ENCODE data around the gene ZNF630. TPM values are rescaled to one million over a fixed set of nuclear protein-coding genes. Genes with fewer than 3 reads are reported as not detected.
"Not testable (repeated sequence)": the region's sequence is repeated elsewhere in the genome, so short reads cannot be mapped to it uniquely, and the experiment has no call there.

ZNF630 gene
- total RNA-seq, 1 experiment from 2014 or later = 3.5 TPM

DNA sequence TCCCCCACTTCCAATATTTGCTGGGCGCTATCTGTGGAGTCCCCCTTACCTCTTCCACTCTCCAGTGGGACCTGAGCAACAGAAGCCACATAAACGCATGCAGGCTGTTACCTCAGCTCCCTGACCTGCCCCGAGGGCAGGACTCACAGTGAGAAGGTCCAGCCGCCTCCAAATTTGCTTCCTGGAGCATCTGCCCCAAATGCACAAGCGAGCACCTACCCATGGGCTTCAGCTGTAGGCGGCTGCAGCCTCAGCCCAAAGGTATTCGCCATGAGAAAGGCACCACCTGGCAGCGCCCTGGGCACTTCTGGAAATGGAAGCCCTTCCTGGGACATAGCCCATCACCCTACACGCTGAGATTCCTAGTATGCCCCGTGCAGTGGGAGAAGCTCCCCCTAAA is 41.2 kb downstream of the ZNF630 start:
- DNase-seq (ENCODE audit: low read depth) = no peak

GRCh38 chrX:48028091-48028490 is 43.3 kb downstream of the ZNF630 start:
- no peak for DNase-seq (ENCODE audit: low read depth)

GRCh38 chrX:48027545-48027944 is 43.9 kb downstream of the ZNF630 start:
- not testable (repeated sequence) for DNase-seq (ENCODE audit: low read depth)

DNA sequence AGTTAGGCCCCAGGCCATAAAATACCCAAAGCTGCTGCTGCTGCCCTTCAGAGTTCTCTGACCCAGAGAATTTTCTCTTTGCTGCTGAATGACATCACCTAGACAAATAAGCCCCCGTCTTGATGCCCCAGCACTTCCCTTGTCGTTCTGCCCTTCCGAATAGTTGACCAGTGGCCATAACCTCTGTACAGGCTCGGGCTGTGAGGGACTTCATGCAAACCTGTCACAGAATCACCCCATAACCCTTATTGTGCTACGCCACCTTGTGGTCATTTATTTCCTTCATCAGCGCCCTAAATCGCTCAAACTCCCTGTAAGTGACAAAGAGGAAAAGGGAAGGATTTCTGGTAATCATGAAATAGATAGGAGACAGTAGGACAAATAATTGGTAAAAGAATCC is 45.9 kb downstream of the ZNF630 start:
- DNase-seq (ENCODE audit: low read depth) = peak; percentile 74

GRCh38 chrX:48022738-48023137 is 48.7 kb downstream of the ZNF630 start:
- DNase-seq (ENCODE audit: low read depth) = no peak

DNA sequence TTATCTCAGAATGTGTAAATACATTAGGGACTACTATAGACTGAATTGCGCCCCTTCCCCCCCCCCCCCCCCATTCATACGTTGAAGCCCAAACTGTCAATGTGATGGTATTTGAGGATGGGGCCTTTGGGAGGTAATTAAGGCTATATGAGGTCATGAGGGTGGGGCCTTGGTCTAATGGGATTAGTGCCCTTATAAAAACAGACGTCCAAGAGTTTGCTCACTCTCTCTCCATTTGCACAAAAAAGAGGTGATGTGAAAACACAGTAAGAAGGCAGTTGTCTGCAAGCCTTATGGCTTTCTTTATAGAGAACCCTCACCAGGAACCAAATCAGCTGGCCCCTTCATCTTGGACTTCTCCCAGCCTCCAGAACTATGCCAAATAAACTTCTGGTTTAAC is 49.3 kb downstream of the ZNF630 start:
- DNase-seq (ENCODE audit: low read depth) = no peak

GRCh38 chrX:48021026-48021900 is 50.2 kb downstream of the ZNF630 start:
- peak; percentile 88 for DNase-seq (ENCODE audit: low read depth)

GRCh38 chrX:48020472-48020871 is 51.0 kb downstream of the ZNF630 start:
- DNase-seq (ENCODE audit: low read depth) = not testable (repeated sequence)

DNA sequence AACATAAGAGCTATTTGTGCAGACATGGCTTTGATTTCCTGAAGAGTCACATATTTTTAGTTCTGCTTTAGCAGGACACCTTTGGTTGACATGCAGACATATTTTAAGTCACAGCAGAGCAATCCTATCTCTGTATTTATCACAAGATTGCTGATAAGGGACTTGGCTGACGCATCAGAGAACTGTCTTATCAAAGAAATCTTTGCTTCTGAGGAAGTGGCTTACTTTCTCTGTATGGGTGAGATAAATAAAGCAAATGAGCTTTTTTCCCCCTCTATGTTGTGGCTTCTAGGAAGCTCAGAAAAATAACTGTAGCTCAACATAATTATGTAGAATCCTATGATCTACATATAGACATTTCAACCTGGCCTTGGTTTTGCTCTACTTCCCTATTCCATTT is 51.5 kb downstream of the ZNF630 start:
- DNase-seq (ENCODE audit: low read depth) = not testable (repeated sequence)

- not testable (repeated sequence) for DNase-seq (ENCODE audit: low read depth)
These were observed 54.7 kb downstream of the ZNF630 start for GRCh38 chrX:48016583-48017310.

DNA sequence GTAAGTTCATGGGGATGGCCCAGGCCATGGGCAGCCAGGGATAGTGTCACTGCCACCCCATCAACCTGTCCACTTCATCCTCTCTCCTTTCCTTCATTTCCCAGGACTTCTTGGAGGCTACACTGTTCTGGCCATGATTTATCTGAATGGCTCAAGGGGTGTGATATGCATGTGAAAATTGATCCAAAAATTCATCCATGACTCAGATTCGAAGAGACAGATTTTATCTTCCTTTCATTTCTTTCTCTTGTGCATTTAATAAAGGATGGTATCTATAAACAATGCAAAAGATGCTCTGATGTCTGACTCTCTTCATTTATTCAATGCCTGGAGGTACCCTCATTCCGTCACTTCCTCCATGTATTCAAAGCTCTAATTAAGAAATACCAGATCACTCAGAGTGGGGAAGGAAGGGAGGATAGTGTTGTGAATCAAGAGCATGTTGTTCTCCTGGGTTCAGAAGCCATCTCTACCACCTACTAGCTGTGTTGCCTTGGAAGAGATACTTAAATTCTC is 61.9 kb downstream of the ZNF630 start:
- DNase-seq (ENCODE audit: low read depth) = not testable (repeated sequence)

Other genes starting within 250 kb of the ZNF630 start
- 4.2 and 4.7 TPM in 2 replicates for gene ZNF81, start 234.7 kb downstream of the ZNF630 start, total RNA-seq (2014; rRNA removed; shearing (Covaris generic))
- 4.7 and 5.2 TPM in 2 replicates for gene ZNF182, start 67.7 kb downstream of the ZNF630 start, total RNA-seq (2014; rRNA removed; shearing (Covaris generic))
- gene SPACA5, start 64.7 kb downstream of the ZNF630 start, total RNA-seq (2014; rRNA removed; shearing (Covaris generic)) = 0.78 TPM in 1 of 2 replicates, not detected in the other
- gene SPACA5B, start 59.0 kb upstream of the ZNF630 start, total RNA-seq (2014; rRNA removed; shearing (Covaris generic)) = not detected in 2 replicates
- not detected in 2 replicates for gene SSX5, start 125.2 kb upstream of the ZNF630 start, total RNA-seq (2014; rRNA removed; shearing (Covaris generic))
- gene SSX1, start 183.8 kb upstream of the ZNF630 start, total RNA-seq (2014; rRNA removed; shearing (Covaris generic)) = 0.49 and 2.0 TPM in 2 replicates